ENCODE data around the gene GNAO1. TPM values are rescaled to one million over a fixed set of nuclear protein-coding genes. Genes with fewer than 3 reads are reported as not detected.

GNAO1 gene
- total and polyA plus RNA-seq, 2 of the 13 experiments (the other 11 are each of a cell fraction or from before 2014, with no cell fraction given) = not detected

- TF ChIP-seq DNMT1 (CRISPR knock-in tag; IDR thresholded peaks at IDR 0.05) (no peak), ZNF503 (CRISPR knock-in tag; IDR thresholded peaks at IDR 0.05) (no peak), ZNF20 (CRISPR knock-in tag; IDR thresholded peaks at IDR 0.05) (no peak), ZNF646 (CRISPR knock-in tag; IDR thresholded peaks at IDR 0.05) (no peak), ZNF704 (CRISPR knock-in tag; IDR thresholded peaks at IDR 0.05; ENCODE audit: borderline replicate concordance) (no peak), TAF1 (CRISPR knock-in tag; IDR thresholded peaks at IDR 0.05) (no peak)
- ChIA-PET CTCF (ENCODE audit: low intra/inter-chr PET ratio, low total read pairs) (no interaction called here), POLR2A (no interaction called here)
- H3K79me2 ChIP-seq (ENCODE audit: insufficient read depth, low read length) = no peaks in the 10 kb centered on the region
- no peaks in the 10 kb centered on the region for H3K36me3 ChIP-seq (replicated peaks in 1 of 2; ENCODE audit: control insufficient read depth in 1 of 2, insufficient read depth in 2 of 2, low read length in 2 of 2)
- WGBS (ENCODE audit: low lambda C conversion rate) = 30% methylated on average over 4 of the region's 4 CpGs
- ATAC-seq (no peak), DNase-seq (ENCODE audit: low spot score) (no peak), FAIRE-seq (no peak)
- intact Hi-C loops (cut with micrococcal nuclease; ENCODE audit: unreplicated experiment) (loop anchor here (5.0 kb wide), 1 partner anchor 112 kb away; no protein-coding TSS in a partner anchor), in situ Hi-C loops (cut with HindIII; ENCODE audit: extremely low pct_ligation_motif_present, low pct_unique_long_range_greater_than_20kb) (no loop called here)
- no peak overlapping the region for H3K4me2 ChIP-seq (ENCODE audit: low read depth, low read length)
- H3K27ac ChIP-seq (ENCODE audit: extremely low read length, insufficient read depth, low read length) = no peak overlapping the region
- H3K9me3 ChIP-seq (ENCODE audit: low read length) = no peaks in the 10 kb centered on the region
- no peak overlapping the region for H3K9ac ChIP-seq (ENCODE audit: insufficient read depth, low read depth, low read length)
- H3K27me3 ChIP-seq (ENCODE audit: control insufficient read depth in 1 of 2, insufficient read depth in 2 of 2, low read length in 2 of 2) = peaks cover 0 to 5% of the 10 kb centered on the region in 2 experiments; a peak in 2 of 5 replicates
- BruUV-seq (replicated peaks) = no TSS peak
- H3K4me1 ChIP-seq (ENCODE audit: insufficient read depth, low read length) = no peaks in the 10 kb centered on the region
- no peak overlapping the region for H2AFZ ChIP-seq (ENCODE audit: low read length)
- no peak overlapping the region for H3K4me3 ChIP-seq (replicated peaks in 1 of 3; ENCODE audit: insufficient read depth in 1 of 3, low read depth in 2 of 3, low read length in 3 of 3)
- H4K20me1 ChIP-seq (ENCODE audit: insufficient read depth, low read length) = no peaks in the 10 kb centered on the region
Measured at GRCh38 chr16:56204816-56205215, 13.5 kb downstream of the GNAO1 start.

Data from HepG2 (cell line).